ENCODE results near the gene ZNF319. TPM values are rescaled to one million over a fixed set of nuclear protein-coding genes. Genes with fewer than 3 reads are reported as not detected.

The ZNF319 gene
- total and polyA plus RNA-seq, 2 of the 13 experiments (the other 11 are each of a cell fraction or from before 2014, with no cell fraction given), result 2.4 to 3.6 TPM

DNA sequence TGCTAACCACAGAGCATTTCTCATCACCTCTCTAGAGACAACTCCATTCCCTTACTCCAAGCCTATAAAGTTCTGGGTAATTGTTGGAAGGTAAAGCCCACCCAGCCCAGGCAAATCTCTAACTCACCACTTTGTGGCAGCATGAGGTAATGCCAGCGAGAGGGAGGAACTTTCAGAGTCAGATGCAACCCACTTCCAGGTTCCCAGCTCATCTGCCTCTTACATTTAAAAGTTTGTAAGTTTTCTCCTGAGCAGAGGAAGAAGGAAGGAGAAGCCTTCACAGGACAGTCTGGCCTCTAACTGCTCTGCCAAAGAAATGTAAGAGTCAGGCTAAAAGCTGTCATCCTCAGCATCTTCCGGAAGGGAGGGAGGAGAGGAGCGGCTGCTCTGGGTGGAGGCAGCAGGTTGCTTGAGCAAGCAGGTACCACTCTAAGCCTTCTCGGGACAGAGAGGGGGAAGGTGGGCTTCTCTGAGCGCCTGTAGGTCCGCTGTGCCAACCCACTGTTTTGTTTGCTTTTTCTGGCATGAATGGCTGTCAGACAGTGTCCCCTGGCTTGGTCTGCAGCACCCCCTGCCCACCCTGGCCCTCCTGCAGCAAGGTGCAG, 1.0 kb downstream of the ZNF319 start (continued):
- TF ChIP-seq ZNF782 (CRISPR knock-in tag; IDR thresholded peaks at IDR 0.05; ENCODE audit: borderline replicate concordance) (no peak), PAWR (CRISPR knock-in tag; IDR thresholded peaks at IDR 0.05; ENCODE audit: borderline replicate concordance) (no peak), PHF20 (CRISPR knock-in tag; IDR thresholded peaks at IDR 0.05) (no peak), GATA4 (IDR thresholded peaks at IDR 0.05; ENCODE audit: borderline replicate concordance, low read depth) (no peak), NR0B2 (CRISPR knock-in tag; IDR thresholded peaks at IDR 0.05) (no peak), ZNF552 (CRISPR knock-in tag; IDR thresholded peaks at IDR 0.05; ENCODE audit: borderline replicate concordance) (no peak), THAP11 (CRISPR knock-in tag; IDR thresholded peaks at IDR 0.05) (no peak; the same call in 1 of the 2 replicates), ZNF143 (CRISPR knock-in tag; IDR thresholded peaks at IDR 0.05) (no peak), MED1 (CRISPR knock-in tag; IDR thresholded peaks at IDR 0.05) (no peak), DNMT3B (CRISPR knock-in tag; conservative IDR thresholded peaks at IDR 0.05) (no peak), ZNF766 (CRISPR knock-in tag; IDR thresholded peaks at IDR 0.05; ENCODE audit: borderline replicate concordance) (no peak), ZNF678 (CRISPR knock-in tag; IDR thresholded peaks at IDR 0.05) (no peak; the same call in 1 of the 2 replicates), ATRX (CRISPR knock-in tag; IDR thresholded peaks at IDR 0.05; ENCODE audit: borderline replicate concordance) (no peak), LCORL (IDR thresholded peaks at IDR 0.05) (no peak), LCORL (CRISPR knock-in tag; IDR thresholded peaks at IDR 0.05) (no peak), CHD4 (IDR thresholded peaks at IDR 0.05; ENCODE audit: borderline replicate concordance, low read length) (no peak), ZNF136 (CRISPR knock-in tag; IDR thresholded peaks at IDR 0.05; ENCODE audit: low read depth) (no peak)
- TF ChIP-seq, protein P1, sequence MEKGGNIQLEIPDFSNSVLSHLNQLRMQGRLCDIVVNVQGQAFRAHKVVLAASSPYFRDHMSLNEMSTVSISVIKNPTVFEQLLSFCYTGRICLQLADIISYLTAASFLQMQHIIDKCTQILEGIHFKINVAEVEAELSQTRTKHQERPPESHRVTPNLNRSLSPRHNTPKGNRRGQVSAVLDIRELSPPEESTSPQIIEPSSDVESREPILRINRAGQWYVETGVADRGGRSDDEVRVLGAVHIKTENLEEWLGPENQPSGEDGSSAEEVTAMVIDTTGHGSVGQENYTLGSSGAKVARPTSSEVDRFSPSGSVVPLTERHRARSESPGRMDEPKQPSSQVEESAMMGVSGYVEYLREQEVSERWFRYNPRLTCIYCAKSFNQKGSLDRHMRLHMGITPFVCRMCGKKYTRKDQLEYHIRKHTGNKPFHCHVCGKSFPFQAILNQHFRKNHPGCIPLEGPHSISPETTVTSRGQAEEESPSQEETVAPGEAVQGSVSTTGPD (CRISPR knock-in tag; IDR thresholded peaks at IDR 0.05), result no peak
- TF ChIP-seq, protein P2, sequence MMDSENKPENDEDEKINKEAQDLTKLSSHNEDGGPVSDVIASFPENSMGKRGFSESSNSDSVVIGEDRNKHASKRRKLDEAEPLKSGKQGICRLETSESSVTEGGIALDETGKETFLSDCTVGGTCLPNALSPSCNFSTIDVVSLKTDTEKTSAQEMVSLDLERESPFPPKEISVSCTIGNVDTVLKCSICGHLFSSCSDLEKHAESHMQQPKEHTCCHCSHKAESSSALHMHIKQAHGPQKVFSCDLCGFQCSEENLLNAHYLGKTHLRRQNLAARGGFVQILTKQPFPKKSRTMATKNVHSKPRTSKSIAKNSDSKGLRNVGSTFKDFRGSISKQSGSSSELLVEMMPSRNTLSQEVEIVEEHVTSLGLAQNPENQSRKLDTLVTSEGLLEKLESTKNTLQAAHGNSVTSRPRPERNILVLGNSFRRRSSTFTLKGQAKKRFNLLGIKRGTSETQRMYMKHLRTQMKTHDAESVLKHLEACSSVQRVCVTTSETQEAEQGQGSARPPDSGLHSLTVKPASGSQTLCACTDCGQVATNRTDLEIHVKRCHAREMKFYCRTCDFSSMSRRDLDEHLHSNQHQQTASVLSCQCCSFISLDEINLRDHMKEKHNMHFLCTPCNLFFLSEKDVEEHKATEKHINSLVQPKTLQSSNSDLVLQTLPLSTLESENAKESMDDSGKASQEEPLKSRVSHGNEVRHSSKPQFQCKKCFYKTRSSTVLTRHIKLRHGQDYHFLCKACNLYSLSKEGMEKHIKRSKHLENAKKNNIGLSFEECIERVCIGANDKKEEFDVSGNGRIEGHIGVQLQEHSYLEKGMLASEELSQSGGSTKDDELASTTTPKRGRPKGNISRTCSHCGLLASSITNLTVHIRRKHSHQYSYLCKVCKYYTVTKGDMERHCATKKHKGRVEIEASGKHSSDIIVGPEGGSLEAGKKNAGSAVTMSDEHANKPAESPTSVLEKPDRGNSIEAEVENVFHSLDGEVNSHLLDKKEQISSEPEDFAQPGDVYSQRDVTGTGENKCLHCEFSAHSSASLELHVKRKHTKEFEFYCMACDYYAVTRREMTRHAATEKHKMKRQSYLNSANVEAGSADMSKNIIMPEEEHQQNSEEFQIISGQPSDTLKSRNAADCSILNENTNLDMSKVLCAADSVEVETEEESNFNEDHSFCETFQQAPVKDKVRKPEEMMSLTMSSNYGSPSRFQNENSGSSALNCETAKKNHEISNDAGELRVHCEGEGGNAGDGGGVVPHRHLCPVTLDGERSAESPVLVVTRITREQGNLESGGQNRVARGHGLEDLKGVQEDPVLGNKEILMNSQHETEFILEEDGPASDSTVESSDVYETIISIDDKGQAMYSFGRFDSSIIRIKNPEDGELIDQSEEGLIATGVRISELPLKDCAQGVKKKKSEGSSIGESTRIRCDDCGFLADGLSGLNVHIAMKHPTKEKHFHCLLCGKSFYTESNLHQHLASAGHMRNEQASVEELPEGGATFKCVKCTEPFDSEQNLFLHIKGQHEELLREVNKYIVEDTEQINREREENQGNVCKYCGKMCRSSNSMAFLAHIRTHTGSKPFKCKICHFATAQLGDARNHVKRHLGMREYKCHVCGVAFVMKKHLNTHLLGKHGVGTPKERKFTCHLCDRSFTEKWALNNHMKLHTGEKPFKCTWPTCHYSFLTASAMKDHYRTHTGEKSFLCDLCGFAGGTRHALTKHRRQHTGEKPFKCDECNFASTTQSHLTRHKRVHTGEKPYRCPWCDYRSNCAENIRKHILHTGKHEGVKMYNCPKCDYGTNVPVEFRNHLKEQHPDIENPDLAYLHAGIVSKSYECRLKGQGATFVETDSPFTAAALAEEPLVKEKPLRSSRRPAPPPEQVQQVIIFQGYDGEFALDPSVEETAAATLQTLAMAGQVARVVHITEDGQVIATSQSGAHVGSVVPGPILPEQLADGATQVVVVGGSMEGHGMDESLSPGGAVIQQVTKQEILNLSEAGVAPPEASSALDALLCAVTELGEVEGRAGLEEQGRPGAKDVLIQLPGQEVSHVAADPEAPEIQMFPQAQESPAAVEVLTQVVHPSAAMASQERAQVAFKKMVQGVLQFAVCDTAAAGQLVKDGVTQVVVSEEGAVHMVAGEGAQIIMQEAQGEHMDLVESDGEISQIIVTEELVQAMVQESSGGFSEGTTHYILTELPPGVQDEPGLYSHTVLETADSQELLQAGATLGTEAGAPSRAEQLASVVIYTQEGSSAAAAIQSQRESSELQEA (CRISPR knock-in tag; IDR thresholded peaks at IDR 0.05; ENCODE audit: not compliant biosample characterization), result no peak
